Measurements from ENCODE around the gene WDR7.

Gene WDR7

DNA sequence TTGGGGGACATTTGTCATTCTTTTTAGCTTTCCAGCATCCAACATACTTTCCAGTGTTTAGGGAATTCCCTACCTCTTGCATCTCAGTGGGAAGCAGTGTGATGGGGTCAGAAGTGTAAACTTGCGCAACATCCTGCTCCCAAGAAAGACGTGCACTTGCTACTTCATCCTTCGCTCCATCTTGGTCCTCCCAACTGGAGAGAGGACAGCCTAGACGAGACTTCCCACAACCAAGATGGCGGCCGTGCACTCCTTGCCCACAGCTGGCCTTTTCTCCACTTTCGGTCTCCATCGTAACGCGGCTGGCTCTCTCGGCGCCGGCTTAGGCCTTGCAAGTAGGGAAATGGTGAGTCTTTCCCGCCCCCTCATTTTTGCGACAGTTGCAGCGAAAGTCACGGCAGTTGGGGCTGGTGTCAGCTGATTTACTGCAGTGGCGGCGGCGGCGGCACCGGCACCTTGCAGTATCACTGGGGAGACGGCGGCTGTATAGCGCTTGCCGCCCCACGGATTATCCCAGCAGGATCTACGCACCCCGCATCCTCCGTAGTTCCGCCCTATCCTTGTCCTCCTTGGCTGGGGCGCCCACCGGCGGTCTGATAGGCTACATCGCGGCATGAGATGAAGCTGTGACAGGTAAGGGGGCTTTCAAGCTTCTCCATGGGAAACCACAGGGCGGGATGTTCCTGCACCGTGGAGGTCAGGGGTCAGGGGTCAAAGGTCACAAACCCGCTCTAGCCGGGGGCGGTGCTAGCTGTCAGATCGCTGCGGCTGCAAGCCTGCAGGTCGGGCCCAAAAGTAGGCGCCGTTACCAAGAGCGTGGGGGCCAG lies at the start of gene WDR7:
Gene WDR7 (plus strand): TSS at position 416 of the 827 bp plus-strand sequence. CDS start 21,157 bp downstream, outside the sequence.
- peak; percentile 75 for DNase-seq (ENCODE audit: low read depth)

- no peak for DNase-seq (ENCODE audit: low read depth)
Observed at GRCh38 chr18:56606618-56607017, 44.5 kb upstream of the WDR7 start.

DNA sequence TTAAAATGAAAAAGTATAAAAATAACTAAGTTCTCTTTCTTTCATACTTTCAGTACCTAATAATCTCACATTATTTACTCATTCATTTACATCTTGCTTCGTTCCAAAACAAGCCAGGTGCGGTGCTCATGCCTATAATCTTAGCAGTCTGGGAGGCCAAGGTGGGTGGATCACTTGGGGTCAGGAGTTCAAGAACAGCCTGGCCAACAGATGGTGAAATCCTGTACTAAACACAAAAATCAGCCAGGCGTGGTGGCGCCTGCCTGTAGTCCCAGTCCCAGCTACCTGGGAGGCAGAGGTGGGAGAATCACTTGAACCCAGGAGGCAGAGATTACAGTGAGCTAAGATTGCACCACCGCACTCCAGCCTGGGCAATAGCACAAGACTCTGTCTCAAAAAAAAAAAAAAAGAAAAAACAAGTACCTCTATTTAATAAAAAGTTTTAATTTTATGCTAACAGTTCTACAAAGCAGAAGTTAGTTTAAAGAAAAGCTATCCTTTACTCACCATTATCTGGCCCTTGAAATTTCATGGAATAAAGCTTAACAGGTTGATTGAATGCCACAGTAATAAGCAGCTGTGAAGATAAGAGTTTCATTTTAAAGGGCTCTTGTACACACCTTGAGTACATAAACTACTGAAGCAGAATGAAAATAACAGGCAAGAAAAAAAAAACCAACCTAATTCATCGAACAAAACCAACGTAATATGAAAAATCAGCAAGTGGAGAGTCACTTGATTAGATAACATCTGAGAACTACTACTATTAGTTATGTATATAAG lies 35.2 kb upstream of the WDR7 start:
- DNase-seq (ENCODE audit: low read depth), result no peak

- no peak for DNase-seq (ENCODE audit: low read depth)
Observed at GRCh38 chr18:56627991-56628390, 23.2 kb upstream of the WDR7 start.

DNA sequence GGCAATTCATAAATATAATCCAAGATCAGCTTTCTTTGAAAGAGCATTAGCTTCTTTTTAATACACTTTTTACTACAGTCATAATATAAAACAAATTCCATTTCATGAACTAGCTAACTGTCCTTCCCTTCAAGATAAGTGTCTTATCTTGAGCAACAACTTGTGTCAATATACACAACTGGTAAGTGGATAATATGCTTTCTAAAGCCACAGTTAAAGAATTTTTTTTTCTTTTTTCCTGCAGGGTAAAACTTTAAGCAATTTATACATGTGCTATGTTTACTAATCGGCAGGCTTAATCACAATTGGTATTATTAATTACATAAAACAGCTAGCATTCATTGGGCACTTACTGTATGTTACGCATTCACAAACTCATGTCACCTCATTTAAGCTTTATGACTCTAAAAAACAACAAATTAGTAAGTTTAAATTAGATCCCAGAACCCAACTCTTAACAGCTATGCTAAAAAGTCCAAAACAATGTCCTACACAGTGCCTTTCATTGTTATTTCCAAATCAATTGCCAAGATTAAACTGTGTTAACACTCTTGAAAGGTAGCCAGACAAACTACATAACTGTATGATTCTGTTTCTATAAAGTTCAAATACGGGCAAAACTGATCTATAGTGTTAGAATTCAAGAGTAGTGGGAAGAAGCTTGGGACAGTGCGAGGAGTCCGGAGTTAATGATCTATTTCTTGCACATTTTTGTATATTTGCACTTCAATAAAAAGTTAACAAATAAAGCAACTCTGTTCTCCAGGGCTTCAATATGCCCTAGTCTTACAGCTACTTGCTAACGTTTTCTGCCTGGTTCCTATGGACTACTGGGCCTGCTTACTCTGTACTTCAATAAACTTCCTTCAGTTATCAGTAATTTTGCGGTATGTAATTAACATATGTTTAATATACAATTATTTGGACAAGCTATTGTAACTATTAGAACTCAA lies 18.8 kb upstream of the WDR7 start:
- no peak for DNase-seq (ENCODE audit: low read depth)

DNA sequence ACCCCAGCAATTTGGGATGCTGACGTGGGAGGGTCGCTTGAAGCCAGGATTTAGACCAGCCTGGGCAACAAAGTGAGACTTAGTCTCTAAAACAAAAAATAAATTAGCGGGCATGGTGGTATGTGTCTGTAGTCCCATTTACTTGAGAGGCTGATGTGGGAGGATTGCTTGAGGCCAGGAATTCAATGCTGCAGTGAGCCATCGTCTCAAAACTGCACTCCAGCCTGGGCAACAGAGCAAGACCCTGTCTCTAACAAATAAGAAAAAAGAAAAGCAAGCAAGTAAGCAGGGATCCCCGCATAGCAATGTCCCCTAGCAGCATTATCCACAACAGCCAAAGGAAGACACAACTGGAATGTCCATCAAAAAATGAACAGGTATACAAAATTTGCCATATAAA lies 16.2 kb upstream of the WDR7 start:
- DNase-seq (ENCODE audit: low read depth), result no peak

- DNase-seq (ENCODE audit: low read depth), result no peak
Observed at GRCh38 chr18:56637176-56637575, 14.0 kb upstream of the WDR7 start.

- DNase-seq (ENCODE audit: low read depth), result no peak
Observed at GRCh38 chr18:56637711-56638231, 13.4 kb upstream of the WDR7 start.

DNA sequence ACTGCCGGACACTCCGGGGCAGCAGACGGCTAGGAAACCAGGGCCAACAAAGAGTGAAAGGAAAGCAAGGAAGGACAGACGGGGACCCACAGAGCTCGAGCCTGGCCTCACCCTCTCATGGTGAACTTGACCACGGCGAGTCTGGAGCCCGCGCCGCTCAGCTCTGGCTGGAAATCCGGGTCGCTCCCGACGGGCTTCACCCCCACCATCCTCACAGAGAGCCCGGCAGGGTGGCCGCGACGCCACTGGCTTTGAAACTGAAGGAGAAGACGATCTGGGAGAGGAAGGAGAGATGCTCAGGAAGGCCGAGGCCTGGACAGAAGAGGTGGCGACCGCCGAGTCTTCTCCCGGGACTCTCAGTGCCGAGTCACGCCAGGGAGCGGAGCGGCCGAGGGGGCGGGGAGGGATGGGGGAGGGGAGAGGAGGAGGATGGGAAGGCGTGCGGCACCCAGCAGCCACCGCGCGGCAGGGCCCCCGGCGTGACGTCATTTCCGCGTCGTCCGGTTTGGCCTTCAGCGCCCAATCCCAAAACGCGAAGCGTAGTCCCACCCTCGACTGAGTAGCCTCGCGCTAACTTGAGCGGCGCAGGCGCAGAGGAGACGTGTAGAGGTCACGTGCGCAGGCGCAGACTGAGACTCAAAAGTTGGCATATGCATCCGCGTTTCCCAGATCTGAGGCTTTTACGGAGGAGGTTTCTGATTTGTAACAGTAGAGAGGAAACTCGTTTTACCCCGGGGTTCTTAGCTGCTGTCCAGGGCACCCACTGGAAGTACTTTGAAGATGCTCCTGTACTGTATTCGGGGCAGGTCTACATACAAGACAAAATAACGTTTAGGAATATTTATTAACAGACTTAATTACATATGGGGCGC lies 12.7 kb upstream of the WDR7 start, which contains the start of gene TXNL1:
Gene TXNL1 (minus strand): TSS at position 361 of the 872 bp plus-strand sequence. CDS start 152 bp downstream, at position 209.
- DNase-seq (ENCODE audit: low read depth), result peak; percentile 99

DNA sequence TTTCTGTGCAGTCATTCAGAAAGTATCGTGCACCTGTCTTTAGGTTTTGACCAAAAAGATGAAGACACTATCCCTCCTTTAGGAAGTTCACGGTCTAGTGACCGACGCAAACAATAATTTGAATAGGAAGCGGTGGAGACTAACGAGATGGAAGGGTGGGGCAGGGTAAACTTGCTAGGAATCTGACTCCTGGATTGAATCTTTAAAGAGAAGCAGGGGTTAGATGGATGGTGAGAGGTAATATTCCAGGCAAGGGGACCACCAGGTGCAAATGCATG lies 12.1 kb upstream of the WDR7 start:
- no peak for DNase-seq (ENCODE audit: low read depth)

- no peak for DNase-seq (ENCODE audit: low read depth)
Observed at GRCh38 chr18:56639571-56639970, 11.6 kb upstream of the WDR7 start.

GRCh38 chr18:56641714-56642337 lies 9.3 kb upstream of the WDR7 start:
- DNase-seq (ENCODE audit: low read depth), result no peak

GRCh38 chr18:56643381-56643780 lies 7.8 kb upstream of the WDR7 start:
- no peak for DNase-seq (ENCODE audit: low read depth)

DNA sequence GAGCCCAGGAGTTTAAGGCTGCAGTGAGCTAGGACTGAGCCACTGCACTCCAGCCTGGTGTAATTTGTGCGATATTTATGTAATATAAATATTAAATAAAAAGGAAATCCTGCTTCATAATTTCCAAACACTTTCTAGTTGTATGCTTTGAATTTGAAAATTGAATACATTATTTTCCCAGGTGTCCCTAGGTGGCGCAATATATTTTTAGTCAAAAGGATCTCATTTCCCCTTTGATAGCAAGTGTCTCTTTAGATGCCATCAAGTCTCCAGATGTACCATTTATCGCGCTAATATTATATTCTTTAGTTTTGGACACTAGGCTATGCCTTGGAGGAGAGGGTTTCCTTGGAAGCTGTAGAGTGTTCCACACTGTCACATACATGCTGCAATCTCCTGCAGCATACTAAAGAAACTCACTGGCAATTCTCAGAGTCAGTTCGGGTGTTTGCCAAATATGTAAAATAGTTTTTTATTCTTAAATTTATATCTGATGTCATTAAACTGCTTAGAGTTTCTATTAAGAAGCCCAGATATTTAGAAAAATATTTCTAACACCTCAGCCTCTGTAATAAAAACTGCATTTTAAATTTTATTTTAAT lies 5.6 kb upstream of the WDR7 start:
- DNase-seq (ENCODE audit: low read depth), result no peak

DNA sequence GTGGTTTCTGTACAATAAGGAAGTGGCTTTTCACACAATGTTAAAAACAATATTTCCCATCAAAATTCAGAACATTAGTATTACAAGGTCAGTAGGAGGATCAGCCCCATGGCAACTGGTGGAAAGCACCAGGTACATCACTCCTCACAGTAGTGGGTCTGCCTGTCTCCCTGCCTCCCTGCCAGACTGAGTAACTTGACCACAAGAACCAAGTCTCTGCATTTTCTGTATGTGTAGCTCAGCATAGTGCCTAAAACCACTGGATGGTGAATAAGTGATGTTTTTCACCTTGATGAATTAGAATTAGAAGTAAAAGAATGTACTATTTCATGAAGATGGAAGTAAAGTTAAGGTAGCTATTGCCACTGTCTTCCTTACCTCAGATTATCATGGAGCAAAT lies 4.1 kb upstream of the WDR7 start:
- DNase-seq (ENCODE audit: low read depth), result no peak

- no peak for DNase-seq (ENCODE audit: low read depth)
Observed at GRCh38 chr18:56647951-56648893, 2.9 kb upstream of the WDR7 start.

DNA sequence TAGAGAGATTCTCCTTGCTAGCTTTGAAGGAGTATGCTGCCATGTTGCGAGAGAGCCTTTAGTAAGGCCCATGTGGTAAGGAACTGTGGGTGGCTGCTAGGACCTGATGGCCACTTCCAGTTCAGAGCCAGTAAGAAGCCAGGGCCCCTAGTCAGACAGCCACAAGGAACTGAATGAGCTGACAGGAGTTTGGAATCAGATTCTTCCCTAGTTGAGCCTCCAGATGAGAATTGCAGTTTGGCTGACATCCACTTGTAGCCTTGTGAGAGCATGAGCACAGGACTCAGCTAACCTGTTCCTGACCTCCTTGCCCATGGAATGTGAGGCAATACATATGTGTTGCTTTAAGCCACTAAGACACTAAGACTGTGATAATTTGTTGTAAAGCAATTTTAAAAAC lies 1.2 kb upstream of the WDR7 start:
- no peak for DNase-seq (ENCODE audit: low read depth)

DNA sequence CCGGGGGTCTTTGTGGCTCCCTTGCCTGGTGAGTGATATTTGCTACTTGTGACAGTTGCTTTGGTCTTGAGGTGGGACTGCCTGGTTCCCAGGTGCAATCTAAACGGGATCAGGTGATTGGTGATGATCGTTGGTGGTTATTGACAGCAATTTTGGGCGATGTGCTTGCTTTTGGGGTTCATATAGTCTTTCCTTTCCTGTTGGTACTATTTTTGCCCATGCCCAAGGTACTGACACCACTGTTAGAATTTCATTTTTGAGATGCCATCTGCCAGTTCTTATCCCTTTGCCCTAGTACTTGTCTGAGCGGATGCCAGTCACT lies 573 bp downstream of the WDR7 start:
- no peak for DNase-seq (ENCODE audit: low read depth)

DNA sequence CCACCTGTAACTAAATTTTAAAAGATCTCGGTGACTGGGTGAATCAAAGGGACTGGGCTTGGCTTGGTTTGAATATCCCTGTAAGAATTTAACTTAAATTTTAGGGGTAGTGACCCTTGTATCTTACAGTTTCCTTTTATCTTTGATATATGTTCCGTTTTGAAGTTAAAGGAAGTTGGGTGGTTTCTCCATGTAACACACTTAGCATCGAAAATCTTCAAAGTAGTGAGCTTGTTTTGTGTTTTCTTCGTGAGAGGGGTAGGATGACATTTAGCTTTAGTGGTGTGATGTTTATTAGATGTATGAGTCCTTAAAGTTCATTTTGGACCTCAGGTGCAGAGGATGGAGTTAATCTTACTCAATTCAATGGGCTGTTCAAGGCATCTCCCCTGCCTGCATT lies 1.6 kb downstream of the WDR7 start:
- no peak for DNase-seq (ENCODE audit: low read depth)

All from stimulated activated CD8-positive, alpha-beta memory T cell treated with anti-CD3 and anti-CD28 coated beads, Interleukin-15, amount 100 ng/mL, for 24 hours (primary cell).